Uterus (tissue), 4 donors: Measurements from ENCODE around the gene C1S. TPM values are rescaled to one million over a fixed set of nuclear protein-coding genes. Genes with fewer than 3 reads are reported as not detected.

Experiments
- DNase-seq, 2 donors: peaks; one replicate each; pipeline ENCODE4 v3.0.0-alpha.2; 2019 to 2020
- H3K27ac ChIP-seq, 2 donors: fragments of 200-600 bp; sonication (generic); 1 replicate in 1 of 2; 2 replicates in 1 of 2; pipeline ENCODE4 v1.5.1; 2016 to 2018
- H3K27me3 ChIP-seq, 2 donors: fragments of 200-600 bp; sonication (generic); one replicate each; pipeline ENCODE4 v1.5.1; 2018 to 2019; ENCODE audit warnings: control low read depth in 1 of 2
- H3K36me3 ChIP-seq, 2 donors: fragments of 200-600 bp; sonication (generic); one replicate each; pipeline ENCODE4 v1.5.1; 2019; ENCODE audit warnings: control low read depth in 1 of 2
- H3K4me1 ChIP-seq, 2 donors: fragments of 200-600 bp; sonication (generic); one replicate each; pipeline ENCODE4 v1.5.1; 2018 to 2019; ENCODE audit warnings: control low read depth in 1 of 2
- H3K4me3 ChIP-seq, 2 donors: fragments of 200-600 bp; sonication (generic); 1 replicate in 1 of 2; 2 replicates in 1 of 2; pipeline ENCODE4 v1.5.1; 2018 to 2019; ENCODE audit warnings: mild to moderate bottlenecking in 1 of 2
- H3K9me3 ChIP-seq, 2 donors: fragments of 200-600 bp; sonication (generic); one replicate each; pipeline ENCODE4 v1.5.1; 2019; ENCODE audit warnings: control low read depth in 1 of 2
- CTCF ChIP-seq, 4 experiments: fragments of 200-600 bp in 2 of 4; fragments of 450-650 bp in 2 of 4; sonication (generic) in 2 of 4; IDR thresholded peaks; one replicate each; pipeline ENCODE4 v1.5.1; 2016 to 2019; ENCODE audit warnings: antibody characterized with exemption in 4 of 4, mild to moderate bottlenecking in 2 of 4, moderate library complexity in 1 of 4
- POLR2A ChIP-seq, 2 donors: fragments of 450-650 bp; IDR thresholded peaks; one replicate each; pipeline ENCODE4 v1.6.1; 2016; ENCODE audit warnings: antibody characterized with exemption in 2 of 2, mild to moderate bottlenecking in 1 of 2, moderate library complexity in 1 of 2
- intact Hi-C: fragments of 100-400 bp; cut with DNase I; formaldehyde crosslinking; loops from one replicate; pipeline ENCODE4 v1.15.1; 2023; ENCODE audit warnings: low total_unique reads
- total RNA-seq, 4 donors: library from RNA; depleted of rRNA in 3 of 4; stranded (reverse); fragments of >200 nt in 3 of 4; gene quantifications; one replicate each; pipeline versions ENCODE4 v1.1.0 to v1.2.4, GENCODE V29; 2014 to 2023
- donor health status: DM: yes; HTN: yes; CAD: no.

C1S gene
- total RNA-seq, 4 donors from 2014 or later: 172 to 554 (median 468) TPM

DNA sequence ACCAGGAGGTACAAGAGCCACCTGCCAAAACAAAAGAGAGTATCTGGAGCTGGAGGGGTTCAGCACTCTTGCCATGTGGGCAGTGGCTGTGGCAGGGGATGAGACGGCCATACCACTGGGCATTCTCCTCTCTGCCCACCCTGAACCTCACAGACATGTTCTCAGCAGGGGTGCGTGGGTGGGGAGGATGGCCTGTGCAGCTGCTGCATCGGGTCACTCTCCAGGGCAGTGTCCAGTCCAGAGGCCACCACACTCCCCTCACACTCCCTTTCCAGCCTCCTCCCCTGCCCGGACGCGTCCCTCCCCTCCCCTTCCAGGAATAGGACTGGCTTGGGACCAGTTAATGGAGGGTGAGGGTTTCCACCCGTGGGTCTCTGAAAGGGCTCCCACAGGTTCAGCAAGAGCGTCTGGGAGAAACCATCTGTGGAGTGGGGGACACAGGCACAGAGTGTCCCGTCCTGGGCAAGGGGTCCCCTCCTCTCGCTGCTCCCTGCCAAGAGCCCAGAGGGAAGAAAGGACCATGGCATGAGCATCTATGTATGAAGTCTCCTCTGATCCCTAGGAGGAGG is 31.2 kb downstream of the C1S start:
- Histone ChIP-seq H3K9me3 (no peaks in the 10 kb centered on the region), H3K4me1 (no peaks in the 10 kb centered on the region), H3K4me3 (peak overlapping the region; percentile 48 to 50), H3K36me3 (no peaks in the 10 kb centered on the region), H3K27me3 (no peaks in the 10 kb centered on the region), H3K27ac (peak overlapping the region; percentile 75 to 87)
- peak; percentile 62 to 65 for DNase-seq
- TF ChIP-seq POLR2A (IDR thresholded peaks at IDR 0.05): no peak
- no peak for TF ChIP-seq CTCF (IDR thresholded peaks at IDR 0.05)
- intact Hi-C loops: no loop called here

- Histone ChIP-seq H3K27ac (peak within 1 kb of the TSS; percentile 75 to 87), H3K4me3 (peak within 1 kb of the TSS; percentile 48 to 50), H3K9me3 (no peaks in the 10 kb centered on the region), H3K27me3 (no peaks in the 10 kb centered on the region), H3K36me3 (no peaks in the 10 kb centered on the region), H3K4me1 (no peaks in the 10 kb centered on the region)
- intact Hi-C loops: no loop called here
- DNase-seq: peak; percentile 88 to 91
- TF ChIP-seq POLR2A (IDR thresholded peaks at IDR 0.05): peak; percentile 50 to 60
- TF ChIP-seq CTCF (IDR thresholded peaks at IDR 0.05): peak; percentile 81 to 89 (median 87)
Observed at GRCh38 chr12:7092229-7092985, 31.9 kb downstream of the C1S start, which contains the start of gene C1R. Gene C1R (minus strand): TSS chr12:7092445. CDS start chr12:7092388, 57 bp downstream.

GRCh38 chr12:7092986-7093460 is 32.5 kb downstream of the C1S start:
- H3K36me3 ChIP-seq: no peaks in the 10 kb centered on the region
- H3K27ac ChIP-seq: peak overlapping the region; percentile 75 to 87
- DNase-seq: no peak
- no peaks in the 10 kb centered on the region for H3K4me1 ChIP-seq
- no peak overlapping the region for H3K4me3 ChIP-seq
- H3K9me3 ChIP-seq: no peaks in the 10 kb centered on the region
- H3K27me3 ChIP-seq: no peaks in the 10 kb centered on the region
- intact Hi-C loops: no loop called here
- TF ChIP-seq POLR2A (IDR thresholded peaks at IDR 0.05) (no peak), CTCF (IDR thresholded peaks at IDR 0.05) (no peak)

DNA sequence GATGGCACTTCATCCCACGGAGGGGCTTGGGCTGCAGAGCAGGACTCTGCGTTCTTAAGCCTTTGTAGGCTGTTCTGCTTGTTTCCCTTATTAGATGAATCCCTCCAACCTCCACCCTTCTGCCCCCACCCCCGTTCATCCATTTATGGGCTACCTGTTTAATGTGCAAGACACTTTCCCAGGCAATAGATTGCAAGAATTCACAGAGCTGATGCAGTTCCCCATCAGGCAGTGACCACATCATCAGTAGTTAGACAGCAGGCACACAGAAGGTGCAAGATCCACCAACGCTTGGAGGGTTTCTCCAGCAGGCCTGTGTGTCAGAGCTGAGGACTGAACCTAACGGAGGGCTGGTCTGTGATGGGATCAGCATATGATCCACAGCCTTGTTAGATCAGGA is 33.0 kb downstream of the C1S start:
- DNase-seq: no peak
- intact Hi-C loops: no loop called here
- no peaks in the 10 kb centered on the region for H3K27me3 ChIP-seq
- H3K4me1 ChIP-seq: no peaks in the 10 kb centered on the region
- TF ChIP-seq CTCF (IDR thresholded peaks at IDR 0.05) (no peak), POLR2A (IDR thresholded peaks at IDR 0.05) (no peak)
- no peak overlapping the region for H3K4me3 ChIP-seq
- H3K36me3 ChIP-seq: no peaks in the 10 kb centered on the region
- H3K27ac ChIP-seq: peak overlapping the region in 1 of 2 donors; percentile 75
- no peaks in the 10 kb centered on the region for H3K9me3 ChIP-seq

DNA sequence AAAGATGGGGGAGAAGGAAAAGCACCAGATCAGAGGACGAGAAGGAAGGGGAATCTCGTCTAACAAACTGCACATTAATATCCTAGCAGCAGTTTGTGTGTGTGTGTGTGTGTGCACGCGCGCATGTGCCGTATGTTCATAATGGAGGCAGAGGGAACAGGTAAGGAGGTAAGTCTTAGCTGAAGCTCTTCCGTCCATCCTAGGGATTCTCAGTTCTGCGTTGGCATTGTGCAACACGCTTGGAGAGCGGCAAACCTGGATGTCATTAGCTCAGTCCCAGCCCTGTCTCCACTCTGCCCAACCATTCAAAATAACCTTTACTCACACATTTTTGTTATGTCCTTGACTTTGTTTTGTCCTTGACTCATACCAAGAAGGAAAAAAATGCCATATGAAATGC is 33.4 kb downstream of the C1S start:
- H3K9me3 ChIP-seq: no peaks in the 10 kb centered on the region
- H3K4me3 ChIP-seq: no peak overlapping the region
- no peaks in the 10 kb centered on the region for H3K36me3 ChIP-seq
- H3K27ac ChIP-seq: peak overlapping the region in 1 of 2 donors; percentile 75
- TF ChIP-seq POLR2A (IDR thresholded peaks at IDR 0.05): no peak
- TF ChIP-seq CTCF (IDR thresholded peaks at IDR 0.05): no peak
- DNase-seq: no peak
- H3K4me1 ChIP-seq: no peaks in the 10 kb centered on the region
- H3K27me3 ChIP-seq: no peaks in the 10 kb centered on the region
- intact Hi-C loops: no loop called here
